NCI-H128 (cell line): ENCODE measurements around the gene RNASEH2B.
A peak's percentile ranks its signal among the peaks of the same experiment; 100 is the strongest.

Experiments
- DNase-seq: peaks from one replicate; lab custom pipeline; 2025; ENCODE audit not compliant: unreplicated experiment; lab: John Stamatoyannopoulos, UW

The RNASEH2B gene

GRCh38 chr13:50909605-50910484 is at the start of gene RNASEH2B:
TSS of gene RNASEH2B (plus strand) at chr13:50909791. CDS start at chr13:50910077, 286 bp downstream.
- peak; percentile 25 for DNase-seq

- no peak for DNase-seq
Measured at GRCh38 chr13:50864492-50864891, 45.1 kb upstream of the RNASEH2B start.

- DNase-seq, result no peak
Measured at GRCh38 chr13:50866817-50867636, 42.6 kb upstream of the RNASEH2B start.

- no peak for DNase-seq
Measured at GRCh38 chr13:50867637-50867945, 42.0 kb upstream of the RNASEH2B start.

- no peak for DNase-seq
Measured at GRCh38 chr13:50871405-50871804, 38.2 kb upstream of the RNASEH2B start.

- no peak for DNase-seq
Measured at GRCh38 chr13:50873467-50873866, 36.1 kb upstream of the RNASEH2B start.

- no peak for DNase-seq
Measured at GRCh38 chr13:50873991-50874390, 35.6 kb upstream of the RNASEH2B start.

GRCh38 chr13:50882816-50883435 is 26.7 kb upstream of the RNASEH2B start:
- no peak for DNase-seq

GRCh38 chr13:50883728-50884127 is 25.9 kb upstream of the RNASEH2B start:
- no peak for DNase-seq

GRCh38 chr13:50884265-50884664 is 25.3 kb upstream of the RNASEH2B start:
- DNase-seq, result no peak

- DNase-seq, result no peak
Measured at GRCh38 chr13:50887151-50887550, 22.4 kb upstream of the RNASEH2B start.

- DNase-seq, result no peak
Measured at GRCh38 chr13:50888362-50888761, 21.2 kb upstream of the RNASEH2B start.

- no peak for DNase-seq
Measured at GRCh38 chr13:50889317-50889716, 20.3 kb upstream of the RNASEH2B start.

- no peak for DNase-seq
Measured at GRCh38 chr13:50891206-50891605, 18.4 kb upstream of the RNASEH2B start.

- no peak for DNase-seq
Measured at GRCh38 chr13:50892210-50892944, 17.2 kb upstream of the RNASEH2B start.

- DNase-seq, result no peak
Measured at GRCh38 chr13:50893211-50893852, 16.3 kb upstream of the RNASEH2B start.

GRCh38 chr13:50894012-50894411 is 15.6 kb upstream of the RNASEH2B start:
- DNase-seq, result no peak

- no peak for DNase-seq
Measured at GRCh38 chr13:50894504-50894903, 15.1 kb upstream of the RNASEH2B start.

- DNase-seq, result no peak
Measured at GRCh38 chr13:50898338-50898737, 11.3 kb upstream of the RNASEH2B start.

- DNase-seq, result no peak
Measured at GRCh38 chr13:50901701-50902100, 7.9 kb upstream of the RNASEH2B start.

- DNase-seq, result no peak
Measured at GRCh38 chr13:50905256-50905655, 4.3 kb upstream of the RNASEH2B start.
